GM18511 (cell line): ENCODE results near the gene KNDC1.
"Not testable (repeated sequence)": the region's sequence is repeated elsewhere in the genome, so short reads cannot be mapped to it uniquely, and the experiment has no call there.

ENCODE experiments used
- ATAC-seq: cut with Tn5 transposase; IDR thresholded peaks from one replicate; pipeline ENCODE4 v1.9.1; 2021; ENCODE audit warnings: mild to moderate bottlenecking, moderate library complexity; ENCODE audit not compliant: unreplicated experiment

The KNDC1 gene

DNA sequence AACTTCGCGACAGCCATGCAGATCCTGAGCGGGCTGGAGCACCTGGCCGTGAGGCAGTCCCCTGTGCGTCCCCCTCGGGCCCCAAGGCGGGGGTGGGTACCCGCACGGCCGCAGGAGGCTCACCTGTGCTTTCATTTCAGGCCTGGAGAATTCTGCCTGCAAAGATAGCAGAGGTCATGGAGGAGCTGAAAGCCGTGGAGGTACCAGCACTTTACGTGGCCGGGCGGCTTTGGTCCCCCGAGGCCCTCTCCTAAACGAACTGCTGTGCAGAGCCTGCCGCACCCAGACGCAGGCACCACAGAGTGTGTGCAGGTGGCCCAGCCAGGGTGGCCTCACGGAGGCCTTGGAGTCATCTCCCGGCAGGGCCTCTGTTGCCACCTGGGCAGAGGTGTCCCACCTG is 58.9 kb downstream of the KNDC1 start:
- no peak for ATAC-seq

- no peak for ATAC-seq
These were observed 59.8 kb downstream of the KNDC1 start for GRCh38 chr10:133219782-133220181.

- ATAC-seq = no peak
These were observed 61.3 kb downstream of the KNDC1 start for GRCh38 chr10:133221331-133221730.

GRCh38 chr10:133221756-133222155 is 61.7 kb downstream of the KNDC1 start:
- ATAC-seq = not testable (repeated sequence)

- ATAC-seq = no peak
These were observed 64.1 kb downstream of the KNDC1 start for GRCh38 chr10:133224076-133224475.

- no peak for ATAC-seq
These were observed 64.8 kb downstream of the KNDC1 start for GRCh38 chr10:133224756-133225372.

DNA sequence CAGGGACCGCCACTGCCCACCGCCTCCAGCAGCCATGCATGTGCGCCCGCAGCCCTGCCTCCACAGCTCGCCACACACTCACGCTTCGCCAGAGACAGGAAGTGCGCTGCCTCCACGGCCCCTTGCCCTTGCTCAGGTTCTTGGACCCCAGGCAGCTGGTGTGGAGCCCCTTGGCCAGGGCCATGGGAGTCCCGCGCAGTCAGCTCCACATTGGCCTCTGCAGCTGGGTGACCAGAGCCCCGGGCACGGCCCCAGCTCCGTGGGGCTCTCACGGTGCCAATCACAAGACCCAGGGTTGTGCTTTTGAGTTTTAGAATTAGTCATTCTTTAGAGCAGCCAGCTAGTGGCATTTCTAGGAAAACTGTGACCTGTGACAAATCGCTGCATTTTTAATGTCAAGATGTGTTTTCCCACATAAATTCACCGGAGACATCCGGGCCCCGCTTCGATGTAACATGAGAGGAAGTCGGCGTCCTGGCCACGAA is 65.7 kb downstream of the KNDC1 start:
- ATAC-seq = no peak

- no peak for ATAC-seq
These were observed 66.3 kb downstream of the KNDC1 start for GRCh38 chr10:133226251-133226808.

DNA sequence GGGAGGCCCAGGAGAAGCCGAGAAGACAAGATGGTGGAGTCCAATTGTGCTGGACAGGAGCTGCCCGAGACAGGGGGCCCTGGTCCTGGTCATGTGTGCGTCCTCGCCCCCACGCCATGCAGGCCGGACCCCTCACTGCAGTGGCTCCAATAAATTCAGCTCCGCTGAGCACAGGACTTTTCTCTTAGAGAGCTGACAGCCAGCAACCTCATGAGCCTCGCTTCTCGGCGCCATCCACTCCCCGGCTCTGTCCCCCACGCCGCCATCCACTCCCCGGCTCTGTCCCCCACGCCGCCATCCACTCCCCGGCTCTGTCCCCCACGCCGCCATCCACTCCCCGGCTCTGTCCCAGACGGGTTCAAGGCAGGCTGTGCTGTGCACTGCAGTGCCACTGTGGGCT is 67.2 kb downstream of the KNDC1 start:
- ATAC-seq = no peak

DNA sequence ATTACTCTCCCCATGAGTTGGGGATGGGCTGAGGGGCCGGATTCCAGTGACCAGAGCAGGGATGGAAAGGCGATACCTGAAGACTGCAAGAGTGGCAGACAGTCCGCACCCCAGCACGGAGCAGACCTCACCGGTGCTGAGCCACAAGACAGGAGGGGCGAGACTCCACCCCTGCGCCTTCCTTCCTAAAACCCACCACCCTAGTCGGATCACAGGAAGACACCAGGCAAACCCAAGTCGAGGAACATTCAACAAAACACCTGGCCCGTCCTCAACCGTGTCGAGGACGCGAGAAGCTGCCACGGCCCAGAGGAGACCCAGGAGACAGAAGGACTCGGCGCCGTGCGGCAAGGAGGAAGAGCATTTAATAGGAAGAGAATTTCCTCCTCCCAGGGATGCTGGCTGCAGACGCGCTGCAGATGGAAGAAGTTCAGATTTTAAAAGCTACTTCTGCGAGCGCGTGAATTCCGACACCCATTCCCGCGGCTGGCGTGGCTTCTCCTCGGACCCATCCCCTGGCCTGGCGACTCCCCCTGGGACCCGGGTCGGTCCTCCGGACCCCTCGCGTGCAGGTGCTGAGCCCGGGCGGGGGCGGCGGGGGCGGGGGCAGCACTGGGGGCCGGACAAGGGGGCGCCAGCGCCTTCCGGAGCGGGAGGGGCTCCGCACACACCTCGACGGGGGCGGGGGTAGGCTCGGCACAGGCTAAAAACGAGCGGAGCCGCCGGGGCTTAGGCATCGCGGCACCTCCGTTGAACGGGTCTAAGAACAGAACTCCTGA is 69.4 kb downstream of the KNDC1 start:
- no peak for ATAC-seq

GRCh38 chr10:133230044-133230361 is 70.0 kb downstream of the KNDC1 start, which contains the start of gene UTF1:
Gene UTF1 (plus strand): TSS chr10:133230217. CDS start chr10:133230289, 72 bp downstream.
- no peak for ATAC-seq

DNA sequence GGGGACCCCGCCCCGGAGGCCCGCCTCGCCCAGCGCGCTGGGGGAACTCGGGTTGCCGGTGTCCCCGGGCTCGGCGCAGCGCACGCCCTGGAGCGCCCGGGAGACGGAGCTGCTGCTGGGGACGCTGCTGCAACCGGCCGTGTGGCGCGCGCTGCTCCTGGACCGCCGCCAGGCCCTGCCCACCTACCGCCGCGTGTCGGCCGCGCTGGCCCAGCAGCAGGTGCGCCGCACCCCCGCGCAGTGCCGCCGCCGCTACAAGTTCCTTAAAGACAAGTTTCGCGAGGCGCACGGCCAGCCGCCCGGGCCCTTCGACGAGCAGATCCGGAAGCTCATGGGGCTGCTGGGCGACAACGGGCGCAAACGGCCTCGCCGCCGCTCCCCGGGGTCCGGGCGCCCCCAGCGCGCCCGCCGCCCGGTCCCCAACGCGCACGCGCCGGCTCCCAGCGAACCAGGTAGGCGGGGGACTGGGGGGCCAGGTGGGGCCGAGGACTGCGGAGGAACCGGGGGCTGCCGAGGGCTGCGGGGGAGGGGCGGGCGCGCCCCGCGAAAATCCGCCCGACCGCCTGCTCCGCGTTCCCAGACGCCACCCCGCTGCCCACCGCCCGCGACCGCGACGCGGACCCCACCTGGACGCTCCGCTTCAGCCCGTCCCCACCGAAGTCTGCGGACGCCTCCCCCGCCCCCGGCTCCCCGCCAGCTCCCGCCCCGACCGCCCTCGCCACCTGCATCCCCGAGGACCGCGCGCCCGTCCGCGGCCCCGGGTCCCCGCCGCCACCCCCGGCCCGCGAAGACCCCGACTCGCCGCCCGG is 70.6 kb downstream of the KNDC1 start:
- no peak for ATAC-seq

- no peak for ATAC-seq
These were observed 71.4 kb downstream of the KNDC1 start for GRCh38 chr10:133231244-133231945.

GRCh38 chr10:133231946-133232574 is 72.0 kb downstream of the KNDC1 start:
- ATAC-seq = no peak

DNA sequence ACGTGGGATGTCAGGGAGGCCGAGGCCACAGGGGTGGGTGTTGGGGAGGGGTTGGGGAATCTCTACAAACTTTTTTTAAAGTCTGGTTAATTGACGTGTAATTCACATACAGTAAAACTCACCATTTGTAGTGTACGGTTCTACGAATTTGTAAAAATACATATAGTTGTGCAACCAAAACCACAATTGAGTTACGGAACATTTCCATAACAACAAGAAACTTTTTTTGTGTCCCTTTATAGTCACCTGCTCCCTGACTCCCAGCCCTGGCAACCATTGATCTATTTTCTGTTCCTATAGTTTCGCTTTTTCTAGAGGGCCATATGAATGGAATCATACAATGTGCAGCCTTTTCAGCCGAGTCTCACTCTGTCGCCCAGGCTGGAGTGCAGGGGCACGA is 74.8 kb downstream of the KNDC1 start:
- ATAC-seq = not testable (repeated sequence)

- ATAC-seq = no peak
These were observed 75.3 kb downstream of the KNDC1 start for GRCh38 chr10:133235265-133235855.

DNA sequence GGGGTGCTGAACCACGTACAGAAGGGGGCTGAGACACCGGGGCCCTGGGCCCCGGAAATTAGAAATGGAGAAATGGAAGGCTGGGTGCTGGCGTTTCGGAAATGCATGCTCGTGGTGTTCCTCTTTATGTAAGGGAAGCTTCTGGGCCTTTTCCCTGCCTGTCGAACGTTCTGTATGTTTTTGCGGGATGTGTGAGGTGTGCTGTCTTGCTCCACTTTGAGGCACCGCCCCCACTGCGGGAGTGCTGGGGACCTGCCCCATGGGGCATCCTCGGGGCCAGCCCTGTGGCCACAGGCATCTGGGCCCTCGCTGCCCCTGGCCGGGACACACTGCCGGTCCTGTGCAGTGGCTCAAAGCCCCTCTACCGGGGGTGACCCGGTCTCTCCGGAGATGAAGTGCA is 75.9 kb downstream of the KNDC1 start:
- ATAC-seq = no peak

DNA sequence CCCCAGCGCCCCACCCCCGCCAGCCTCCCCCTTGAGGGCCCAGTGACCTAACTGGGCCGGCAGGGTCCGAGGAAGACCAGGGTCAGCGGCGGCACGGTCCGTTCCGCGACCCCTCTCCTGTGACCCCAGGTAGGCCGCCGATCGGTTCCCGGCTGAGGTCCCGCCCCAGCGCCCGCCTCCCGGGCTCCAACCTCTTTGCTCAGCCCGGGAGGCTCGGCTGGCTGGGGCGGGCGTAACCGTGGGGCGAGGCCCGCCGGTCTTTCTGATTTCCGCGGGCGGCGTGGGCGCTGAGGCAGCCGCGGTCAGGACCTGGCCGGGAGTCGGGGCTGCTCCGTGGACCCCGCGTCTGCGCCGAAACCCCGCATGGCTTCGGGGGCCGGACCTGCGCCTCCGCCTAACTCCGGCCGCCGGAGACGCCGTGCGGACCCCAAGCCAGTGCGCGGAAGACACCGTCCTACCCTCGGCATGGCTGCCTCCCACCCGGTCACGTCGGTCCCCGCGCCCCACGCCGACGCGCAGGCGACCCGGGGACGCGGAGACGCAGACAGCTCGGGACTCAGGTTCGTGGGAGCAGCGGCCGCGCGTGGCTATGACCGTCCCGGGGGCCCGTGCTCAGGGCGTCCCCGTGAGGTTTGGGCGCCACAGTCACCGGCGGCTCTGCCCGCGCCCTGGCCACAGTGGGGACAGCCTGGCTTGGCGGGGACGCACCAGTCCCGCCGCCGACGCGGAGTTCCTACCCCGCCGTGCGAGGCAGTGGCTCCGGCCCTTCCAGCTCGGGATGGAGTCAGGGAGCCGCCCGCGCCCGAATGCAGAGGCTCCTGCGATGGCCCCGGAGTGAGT is 76.6 kb downstream of the KNDC1 start:
- ATAC-seq = no peak

- ATAC-seq = no peak
These were observed 77.2 kb downstream of the KNDC1 start for GRCh38 chr10:133237241-133237587.
